Trophoblast cell (in vitro differentiated cells and primary cell): ENCODE measurements around the gene APOL5.

Source experiments
- DNase-seq, 2 donors: peaks; one replicate each; pipeline ENCODE4 v3.0.0-alpha.2; 2016
- H2AFZ ChIP-seq: 2 replicates; pipeline ENCODE4 v1.6.1; 2013; ENCODE audit warnings: low read length, moderate library complexity, mild to moderate bottlenecking; ENCODE audit not compliant: insufficient read depth, poor library complexity
- H2AK5ac ChIP-seq: 2 replicates; pipeline ENCODE4 v1.6.1; 2013; ENCODE audit warnings: mild to moderate bottlenecking, low read length
- H2BK120ac ChIP-seq: 2 replicates; pipeline ENCODE4 v1.6.1; 2013; ENCODE audit warnings: low read length, mild to moderate bottlenecking, moderate library complexity; ENCODE audit not compliant: insufficient read depth, poor library complexity
- H2BK12ac ChIP-seq: 2 replicates; pipeline ENCODE4 v1.6.1; 2013; ENCODE audit warnings: mild to moderate bottlenecking, low read length, moderate library complexity
- H2BK5ac ChIP-seq: 2 replicates; pipeline ENCODE4 v1.6.1; 2013; ENCODE audit warnings: low read length, low read depth, moderate library complexity, mild to moderate bottlenecking; ENCODE audit not compliant: poor library complexity
- H3K14ac ChIP-seq: 2 replicates; pipeline ENCODE4 v1.6.1; 2013; ENCODE audit warnings: mild to moderate bottlenecking, low read length
- H3K18ac ChIP-seq: 2 replicates; pipeline ENCODE4 v1.6.1; 2013; ENCODE audit warnings: mild to moderate bottlenecking, low read length
- H3K23ac ChIP-seq: 2 replicates; pipeline ENCODE4 v1.6.1; 2013; ENCODE audit warnings: low read length
- H3K27ac ChIP-seq: 2 replicates; pipeline ENCODE4 v1.5.1; 2013; ENCODE audit warnings: low read depth, mild to moderate bottlenecking, inconsistent platforms, low read length, moderate library complexity
- H3K27me3 ChIP-seq: 2 replicates; pipeline ENCODE4 v1.6.1; 2013; ENCODE audit warnings: inconsistent platforms, mild to moderate bottlenecking, low read length, moderate library complexity; ENCODE audit not compliant: insufficient read depth
- H3K36me3 ChIP-seq, 2 experiments: 1 replicate in 1 of 2; 2 replicates in 1 of 2; pipeline ENCODE4 v1.6.1; 2013; ENCODE audit warnings: low read length in 2 of 2, mild to moderate bottlenecking in 2 of 2, moderate library complexity in 1 of 2; ENCODE audit not compliant: insufficient read depth in 2 of 2, control insufficient read depth in 1 of 2
- H3K4ac ChIP-seq: 2 replicates; pipeline ENCODE4 v1.6.1; 2013; ENCODE audit warnings: low read depth, mild to moderate bottlenecking, low read length, moderate library complexity
- H3K4me1 ChIP-seq, 2 experiments: 1 replicate in 1 of 2; 2 replicates in 1 of 2; pipeline ENCODE4 v1.6.1; 2013; ENCODE audit warnings: low read length in 2 of 2, mild to moderate bottlenecking in 2 of 2, moderate library complexity in 1 of 2; ENCODE audit not compliant: insufficient read depth in 2 of 2, control insufficient read depth in 1 of 2
- H3K4me2 ChIP-seq: 2 replicates; pipeline ENCODE4 v1.6.1; 2013; ENCODE audit warnings: inconsistent platforms, mild to moderate bottlenecking, low read length, moderate library complexity
- H3K4me3 ChIP-seq: 2 replicates; pipeline ENCODE4 v1.5.1; 2013; ENCODE audit warnings: mild to moderate bottlenecking, low read depth, low read length, inconsistent platforms
- H3K79me1 ChIP-seq: one replicate; pipeline ENCODE4 v1.6.1; 2013; ENCODE audit warnings: low read length
- H3K79me2 ChIP-seq: 2 replicates; pipeline ENCODE4 v1.6.1; 2013; ENCODE audit warnings: low read length, mild to moderate bottlenecking; ENCODE audit not compliant: control insufficient read depth, insufficient read depth, poor library complexity
- H3K9ac ChIP-seq: 2 replicates; pipeline ENCODE4 v1.6.1; 2013; ENCODE audit warnings: mild to moderate bottlenecking, low read length
- H3K9me3 ChIP-seq: 2 replicates; pipeline ENCODE4 v1.6.1; 2013; ENCODE audit warnings: low read depth, mild to moderate bottlenecking, control low read depth, inconsistent platforms, low read length; ENCODE audit not compliant: insufficient read depth
- H4K12ac ChIP-seq: 2 replicates; pipeline ENCODE4 v1.6.1; 2013; ENCODE audit warnings: low read depth, mild to moderate bottlenecking, low read length, moderate library complexity
- H4K8ac ChIP-seq: 2 replicates; pipeline ENCODE4 v1.6.1; 2013; ENCODE audit warnings: low read depth, mild to moderate bottlenecking, low read length, moderate library complexity
- H4K91ac ChIP-seq: one replicate; pipeline ENCODE4 v1.6.1; 2013; ENCODE audit warnings: low read depth, mild to moderate bottlenecking, low read length, moderate library complexity
- WGBS: extraction: QIAGEN DNeasy Blood & Tissue Kit; methylation state at CpG from one replicate; pipeline ENCODE4 v1.1.7; 2013; ENCODE audit warnings: missing lambda C conversion rate; ENCODE audit not compliant: insufficient read length, insufficient coverage; ENCODE audit errors: extremely low coverage; 5-methylcytosine and 5-hydroxymethylcytosine counted together

Gene APOL5

DNA sequence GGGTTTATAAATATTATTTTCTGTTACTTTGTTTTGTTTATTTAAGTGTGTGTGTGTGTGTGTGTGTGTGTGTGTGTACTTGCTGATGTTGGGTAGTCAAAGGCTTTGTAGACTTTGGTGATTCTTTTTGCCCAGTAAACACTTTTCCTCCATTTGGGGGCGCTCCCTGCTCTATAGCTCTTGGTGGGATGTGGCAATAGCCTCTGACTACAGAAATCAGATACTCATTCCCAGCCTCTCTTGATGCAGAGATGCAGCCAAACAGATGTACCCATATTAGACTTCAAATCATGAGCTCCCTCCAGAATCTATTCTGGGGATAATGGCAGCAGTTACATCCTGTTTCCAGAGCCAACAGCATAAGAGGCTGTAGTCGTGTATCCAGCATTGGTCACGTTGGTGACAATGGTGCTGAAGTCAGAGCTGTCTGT, 33.4 kb upstream of the APOL5 start:
- Histone ChIP-seq H3K27me3 (no peaks in the 10 kb centered on the region), H3K36me3 (no peaks in the 10 kb centered on the region), H3K9ac (no peak overlapping the region), H3K14ac (no peak overlapping the region), H2BK5ac (no peak overlapping the region), H2BK12ac (no peak overlapping the region), H2AFZ (no peak overlapping the region), H3K4me2 (no peak overlapping the region), H3K4me1 (no peaks in the 10 kb centered on the region), H3K27ac (no peak overlapping the region), H3K23ac (no peak overlapping the region), H3K79me1 (peaks cover 3% of the 10 kb centered on the region), H4K91ac (no peak overlapping the region), H3K18ac (no peak overlapping the region), H3K79me2 (no peaks in the 10 kb centered on the region), H3K4me3 (no peak overlapping the region), H3K4ac (no peak overlapping the region), H4K8ac (no peak overlapping the region), H3K9me3 (no peaks in the 10 kb centered on the region), H2AK5ac (no peak overlapping the region), H2BK120ac (no peak overlapping the region), H4K12ac (no peak overlapping the region)
- DNase-seq, result peak in 1 of 2 donors; percentile 18
- WGBS, result no CpG with 5 or more reads among the region's 3 CpGs

DNA sequence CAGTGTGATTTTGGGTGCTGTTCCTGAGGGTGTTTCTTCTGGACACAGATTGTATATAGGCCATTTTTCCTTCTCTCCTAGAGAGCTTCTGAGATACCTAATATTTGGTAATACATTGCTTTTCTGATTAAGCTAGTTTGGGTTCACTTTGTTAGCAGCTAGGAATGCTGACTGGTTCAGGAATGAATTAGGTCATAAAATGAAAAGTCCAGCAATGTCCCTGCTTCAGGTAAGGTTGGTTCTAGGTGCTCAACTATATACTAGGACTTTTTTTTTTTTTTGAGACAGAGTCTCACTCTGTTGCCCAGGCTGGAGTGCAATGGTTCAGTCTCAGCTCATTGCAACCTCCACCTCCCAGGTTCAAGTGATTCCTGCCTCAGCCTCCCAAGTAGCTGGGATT, 32.9 kb upstream of the APOL5 start:
- DNase-seq, result peak in 1 of 2 donors; percentile 71
- H2AK5ac ChIP-seq, result no peak overlapping the region
- H4K91ac ChIP-seq, result no peak overlapping the region
- no peak overlapping the region for H2AFZ ChIP-seq
- no peak overlapping the region for H2BK120ac ChIP-seq
- no peak overlapping the region for H3K18ac ChIP-seq
- H4K12ac ChIP-seq, result no peak overlapping the region
- H3K14ac ChIP-seq, result no peak overlapping the region
- no peak overlapping the region for H2BK5ac ChIP-seq
- no peak overlapping the region for H3K27ac ChIP-seq
- no peak overlapping the region for H4K8ac ChIP-seq
- H2BK12ac ChIP-seq, result no peak overlapping the region
- no peak overlapping the region for H3K23ac ChIP-seq
- H3K27me3 ChIP-seq, result no peaks in the 10 kb centered on the region
- no peaks in the 10 kb centered on the region for H3K36me3 ChIP-seq
- no peaks in the 10 kb centered on the region for H3K79me2 ChIP-seq
- H3K4ac ChIP-seq, result no peak overlapping the region
- no peak overlapping the region for H3K4me2 ChIP-seq
- H3K79me1 ChIP-seq, result peaks cover 3% of the 10 kb centered on the region
- H3K9ac ChIP-seq, result no peak overlapping the region
- no peak overlapping the region for H3K4me3 ChIP-seq
- no peaks in the 10 kb centered on the region for H3K9me3 ChIP-seq
- H3K4me1 ChIP-seq, result no peaks in the 10 kb centered on the region

DNA sequence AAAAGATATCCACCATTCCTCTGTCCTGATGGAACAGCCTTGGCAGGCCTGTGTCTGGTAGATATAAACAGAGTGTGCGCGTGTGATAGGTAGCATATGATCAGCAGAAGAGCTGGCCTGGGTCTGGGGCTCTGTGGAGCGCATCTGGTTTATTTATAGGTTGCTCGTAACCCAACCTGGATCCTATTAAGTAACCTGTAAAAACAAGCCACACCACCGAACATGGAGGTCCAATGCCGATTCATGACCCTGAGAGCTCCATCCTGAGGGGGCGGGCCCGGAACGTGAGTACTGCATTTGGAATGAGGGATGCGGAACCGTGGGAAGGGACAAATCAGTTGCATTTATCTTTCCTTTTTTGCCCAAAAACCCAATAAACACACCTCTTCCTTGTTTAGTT, 31.9 kb upstream of the APOL5 start:
- Histone ChIP-seq H3K23ac (no peak overlapping the region), H3K14ac (no peak overlapping the region), H3K9ac (no peak overlapping the region), H3K36me3 (no peaks in the 10 kb centered on the region), H2BK5ac (no peak overlapping the region), H2AFZ (no peak overlapping the region), H3K27me3 (no peaks in the 10 kb centered on the region), H2BK12ac (no peak overlapping the region), H3K4ac (no peak overlapping the region), H4K12ac (no peak overlapping the region), H3K4me2 (no peak overlapping the region), H3K18ac (no peak overlapping the region), H4K8ac (no peak overlapping the region), H3K79me2 (no peaks in the 10 kb centered on the region), H2BK120ac (no peak overlapping the region), H3K9me3 (no peaks in the 10 kb centered on the region), H3K27ac (no peak overlapping the region), H2AK5ac (no peak overlapping the region), H3K79me1 (peaks cover 3% of the 10 kb centered on the region), H3K4me1 (no peaks in the 10 kb centered on the region), H3K4me3 (no peak overlapping the region), H4K91ac (no peak overlapping the region)
- DNase-seq, result peak in 1 of 2 donors; percentile 33
- WGBS, result no CpG with 5 or more reads among the region's 11 CpGs

DNA sequence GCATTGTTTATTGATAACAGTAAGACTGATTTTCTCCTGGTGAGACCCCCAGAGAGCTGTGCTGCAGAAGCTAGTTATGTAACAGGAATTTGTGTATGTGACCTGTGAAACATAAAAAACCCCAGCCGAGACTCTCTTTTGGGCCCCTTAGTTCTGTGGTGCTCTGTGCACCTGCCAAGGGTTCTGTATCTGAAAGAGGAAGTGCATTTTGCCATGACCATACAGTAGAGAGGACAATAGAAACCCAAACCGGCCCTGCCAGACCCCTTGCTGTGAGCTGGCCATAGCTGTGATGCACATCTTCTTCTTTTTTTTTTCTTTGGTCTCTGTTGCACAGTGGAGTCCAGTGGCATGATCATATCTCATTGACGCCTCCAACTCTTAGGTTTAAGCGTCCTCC, 31.4 kb upstream of the APOL5 start:
- no peaks in the 10 kb centered on the region for H3K9me3 ChIP-seq

More for the DNA sequence above, 31.4 kb upstream of the APOL5 start:
- DNase-seq, result no peak
- Histone ChIP-seq H3K4me3 (no peak overlapping the region), H3K18ac (no peak overlapping the region), H3K9ac (no peak overlapping the region), H3K4me2 (no peak overlapping the region), H3K23ac (no peak overlapping the region), H2BK5ac (no peak overlapping the region), H3K14ac (no peak overlapping the region), H3K27ac (no peak overlapping the region), H3K36me3 (no peaks in the 10 kb centered on the region), H3K79me2 (no peaks in the 10 kb centered on the region), H3K4ac (no peak overlapping the region), H2BK120ac (no peak overlapping the region), H3K27me3 (no peaks in the 10 kb centered on the region), H4K8ac (no peak overlapping the region), H3K4me1 (no peaks in the 10 kb centered on the region), H2BK12ac (no peak overlapping the region), H3K79me1 (peaks cover 3% of the 10 kb centered on the region), H2AK5ac (no peak overlapping the region), H4K12ac (no peak overlapping the region), H4K91ac (no peak overlapping the region), H2AFZ (no peak overlapping the region)
- WGBS, result no CpG with 5 or more reads among the region's 4 CpGs
